K562 (cell line): ENCODE data around the gene BEND6. TPM values are rescaled to one million over a fixed set of nuclear protein-coding genes. Genes with fewer than 3 reads are reported as not detected.
"Not testable (repeated sequence)": the region's sequence is repeated elsewhere in the genome, so short reads cannot be mapped to it uniquely, and the experiment has no call there.

ENCODE experiments used
- ATAC-seq: fragments of 200-7000 bp; cut with Tn5 transposase; 3 replicates; pipeline ENCODE4 v1.9.1; 2020; ENCODE audit warnings: moderate library complexity
- BruUV-seq: library from RNA; stranded (reverse); fragments of 400-500 nt; replicated peaks from 2 replicates; lab custom pipeline; 2021; lab: Mats Ljungman, UMichigan
- CTCF ChIA-PET: fragments of 300-600 bp; formaldehyde crosslinking; extraction: SDS; loops from one replicate; lab custom pipeline; 2021; ENCODE audit warnings: low intra/inter-chr PET ratio; lab: Yijun Ruan, JAX
- POLR2A ChIA-PET: fragments of 300-600, 350-650 bp; sonication (Branson Sonifier 250); formaldehyde crosslinking; extraction: SDS; loops from one replicate; lab custom pipeline; 2021; ENCODE audit warnings: antibody characterized with exemption, inconsistent platforms; lab: Yijun Ruan, JAX
- DNase-seq, 4 experiments: peaks; one replicate each; pipeline versions ENCODE4 v3.0.0 to v3.0.0-alpha.2; 2011 to 2018; ENCODE audit warnings: low spot score in 3 of 4, mixed read lengths in 3 of 4; ENCODE audit errors: extremely low read depth in 1 of 4
- FAIRE-seq: peaks from 2 replicates; lab custom pipeline; 2011; peaks lifted over from hg19 to GRCh38; lab: Jason Lieb, UNC
- H2AFZ ChIP-seq: 2 replicates; pipeline ENCODE4 v1.6.0; 2011; ENCODE audit warnings: low read depth, low read length, control low read depth, inconsistent platforms
- H3K27ac ChIP-seq: fragments of 200-600 bp; 3 replicates; pipeline ENCODE4 v1.8.0; 2011; ENCODE audit warnings: low read depth, mild to moderate bottlenecking, control low read depth, inconsistent platforms, low read length, moderate library complexity, mixed read lengths; ENCODE audit errors: extremely low read depth
- H3K27me3 ChIP-seq, 2 experiments: fragments of 300-600 bp in 1 of 2; 2 replicates in 1 of 2; 3 replicates in 1 of 2; pipeline versions ENCODE4 v1.6.0 to v1.8.0; 2011; ENCODE audit warnings: inconsistent platforms in 2 of 2, low read length in 2 of 2, mild to moderate bottlenecking in 1 of 2, mixed read lengths in 1 of 2, moderate library complexity in 1 of 2; ENCODE audit not compliant: control insufficient read depth in 2 of 2, insufficient read depth in 2 of 2
- H3K36me3 ChIP-seq: fragments of 300-600 bp; 3 replicates; pipeline ENCODE4 v1.8.0; 2011; ENCODE audit warnings: mild to moderate bottlenecking, low read length, inconsistent platforms; ENCODE audit not compliant: control insufficient read depth, insufficient read depth
- H3K4me1 ChIP-seq, 2 experiments: fragments of 200-600 bp in 1 of 2; replicated peaks in 1 of 2; 2 replicates in 1 of 2; 3 replicates in 1 of 2; pipeline versions ENCODE4 v1.5.1 to v1.8.0; 2011; ENCODE audit warnings: inconsistent platforms in 2 of 2, low read length in 2 of 2, mild to moderate bottlenecking in 1 of 2, mixed read lengths in 1 of 2, moderate library complexity in 1 of 2; ENCODE audit not compliant: control insufficient read depth in 2 of 2, insufficient read depth in 2 of 2
- H3K4me2 ChIP-seq: 2 replicates; pipeline ENCODE4 v1.6.1; 2011; ENCODE audit warnings: low read length, control low read depth, inconsistent platforms, mixed read lengths; ENCODE audit not compliant: insufficient read depth
- H3K4me3 ChIP-seq: fragments of 200-600 bp; sonication (generic), shearing (Covaris generic); 2 replicates; pipeline ENCODE4 v1.5.1; 2016; ENCODE audit warnings: control low read depth, inconsistent platforms
- H3K79me2 ChIP-seq: fragments of 200-600 bp; 3 replicates; pipeline ENCODE4 v1.8.0; 2011; ENCODE audit warnings: low read length, inconsistent platforms; ENCODE audit not compliant: control insufficient read depth, insufficient read depth
- H3K9ac ChIP-seq, 2 experiments: 2 replicates each; pipeline versions ENCODE4 v1.6.0 to v1.6.1; 2011; ENCODE audit warnings: low read depth in 2 of 2, low read length in 2 of 2, control low read depth in 1 of 2, inconsistent platforms in 1 of 2, mild to moderate bottlenecking in 1 of 2, mixed read lengths in 1 of 2; ENCODE audit not compliant: insufficient read depth in 1 of 2
- H3K9me1 ChIP-seq: one replicate; pipeline ENCODE4 v1.6.0; 2011; ENCODE audit warnings: inconsistent platforms, mild to moderate bottlenecking, low read length, moderate library complexity; ENCODE audit not compliant: control insufficient read depth, insufficient read depth
- H3K9me3 ChIP-seq: replicated peaks from 2 replicates; pipeline ENCODE4 v1.5.1; 2011; ENCODE audit warnings: low read depth, low read length, inconsistent platforms; ENCODE audit not compliant: control insufficient read depth, insufficient read depth
- H4K20me1 ChIP-seq: replicated peaks from 2 replicates; pipeline ENCODE4 v1.6.1; 2011; ENCODE audit warnings: low read length, inconsistent platforms, mixed read lengths; ENCODE audit not compliant: control insufficient read depth, insufficient read depth
- ESRRA ChIP-seq: fragments of 450-650 bp; IDR thresholded peaks from 2 replicates; pipeline ENCODE4 v1.6.1; 2014; ENCODE audit warnings: low read depth, mild to moderate bottlenecking, moderate library complexity, borderline replicate concordance
- MECOM ChIP-seq: fragments of 250-450 bp; sonication (Bioruptor Pico); IDR thresholded peaks from 2 replicates; pipeline ENCODE4 v1.8.0; 2022; ENCODE audit warnings: inconsistent platforms
- NR2C1 ChIP-seq, 2 experiments: fragments of 450-650 bp; IDR thresholded peaks; 2 replicates each; pipeline ENCODE4 v1.6.1; 2017; ENCODE audit warnings: mild to moderate bottlenecking in 2 of 2, antibody characterized with exemption in 1 of 2, inconsistent platforms in 1 of 2, missing compliant biosample characterization in 1 of 2, missing genetic modification characterization in 1 of 2
- POLR2B ChIP-seq: fragments of 450-650 bp; IDR thresholded peaks from 2 replicates; pipeline ENCODE4 v1.6.1; 2018; ENCODE audit warnings: low read depth; ENCODE audit not compliant: partially characterized antibody
- SPI1 ChIP-seq: IDR thresholded peaks from 2 replicates; pipeline ENCODE4 v1.6.1; 2011; ENCODE audit warnings: low read depth, low read length, control low read depth, borderline replicate concordance
- SUPT5H ChIP-seq: fragments of 450-650 bp; IDR thresholded peaks from 2 replicates; pipeline ENCODE4 v1.6.1; 2016
- WGBS: fragments of 100-300 bp; shearing (Covaris generic); methylation state at CpG from one replicate; pipeline ENCODE4 v1.1.6; 2016; ENCODE audit warnings: low coverage, mixed read lengths; ENCODE audit not compliant: insufficient coverage; ENCODE audit errors: missing lambda C conversion rate; 5-methylcytosine and 5-hydroxymethylcytosine counted together
- in situ Hi-C: fragments of 300-500 bp; cut with MboI; formaldehyde crosslinking; loops from 4 replicates; pipeline ENCODE4 v1.15.0; 2018; ENCODE audit warnings: inconsistent platforms, mixed read lengths
- intact Hi-C: fragments of 100-400 bp; cut with micrococcal nuclease; formaldehyde crosslinking; loops from 2 replicates; pipeline ENCODE4 v1.14.2; 2022
- polyA plus RNA-seq, 8 experiments: library from polyadenylated mRNA; depleted of rRNA in 4 of 8; stranded (reverse) in 5 of 8; unstranded in 3 of 8; fragments of >200 nt; fragmentation: Nextera tagmentation in 2 of 8; fragmentation: Illumina TruSeq in 1 of 8; extraction: Ambion mirVana in 2 of 8; extraction: Trizol in 1 of 8; gene quantifications; 2 replicates each; pipeline versions ENCODE4 v1.2.1 to v1.2.3, GENCODE V29; 2011 to 2014; ENCODE audit warnings: inconsistent platforms in 1 of 8, missing spikeins in 1 of 8
- total RNA-seq, 7 experiments: library from RNA; depleted of rRNA in 6 of 7; stranded (reverse); fragments of >200 nt in 6 of 7; fragmentation: Illumina TruSeq in 2 of 7; extraction: Trizol in 2 of 7; gene quantifications; 2 replicates each; pipeline versions ENCODE4 v1.2.1 to v1.2.3, GENCODE V29; 2011 to 2021; ENCODE audit warnings: low replicate concordance in 1 of 7

Gene BEND6
- total and polyA plus RNA-seq, 9 of the 15 experiments (the other 6 are each of a cell fraction or from before 2014, with no cell fraction given): 0.37 to 4.0 (median 1.1) TPM

GRCh38 chr6:57046332-57047256 is 91.7 kb downstream of the BEND6 start, which contains the start of gene KIAA1586 (continued):
- TF ChIP-seq SPI1 (0 out of 2 replicates have a peak, but pooled peaks have one; percentile 2), NR2C1 (tag; IDR thresholded peaks at IDR 0.05) (peak; percentile 58; the same call in 1 of the 2 replicates), POLR2B (peak; percentile 77), SUPT5H (peak; percentile 90), MECOM (CRISPR knock-in tag) (peak; percentile 56), ESRRA (peak; percentile 48; the same call in 1 of the 2 replicates)
- not testable (repeated sequence) for TF ChIP-seq NR2C1 (IDR thresholded peaks at IDR 0.05)

- Histone ChIP-seq H3K79me2 (peaks cover 50% of the 10 kb centered on the region), H3K4me1 (peaks cover 6 to 10% of the 10 kb centered on the region in 2 experiments; a peak in 4 of 5 replicates), H3K36me3 (peaks cover 39% of the 10 kb centered on the region)
- H3K27me3 ChIP-seq, H2AFZ ChIP-seq, H3K9ac ChIP-seq, BruUV-seq, DNase-seq, H3K27ac ChIP-seq, in situ Hi-C loops, H3K4me2 ChIP-seq, H3K9me3 ChIP-seq, H3K9me1 ChIP-seq, POLR2A ChIA-PET, FAIRE-seq, H4K20me1 ChIP-seq, CTCF ChIA-PET, H3K4me3 ChIP-seq: not testable (repeated sequence)
- WGBS: no CpG with 5 or more reads among the region's 5 CpGs
- intact Hi-C loops: loop anchor here (5.0 kb wide), 1 partner anchor 125 kb away; the partner anchor contains the start of gene BAG2
- peak; percentile 63 for ATAC-seq
These were observed 92.3 kb downstream of the BEND6 start for GRCh38 chr6:57047257-57047585.
